GM21447 (cell line): ENCODE data around the gene SLC27A1.
"Not testable (repeated sequence)": the region's sequence is repeated elsewhere in the genome, so short reads cannot be mapped to it uniquely, and the experiment has no call there.

Experiments used
- ATAC-seq: cut with Tn5 transposase; IDR thresholded peaks from one replicate; pipeline ENCODE4 v1.9.1; 2021; ENCODE audit not compliant: unreplicated experiment

Gene SLC27A1

DNA sequence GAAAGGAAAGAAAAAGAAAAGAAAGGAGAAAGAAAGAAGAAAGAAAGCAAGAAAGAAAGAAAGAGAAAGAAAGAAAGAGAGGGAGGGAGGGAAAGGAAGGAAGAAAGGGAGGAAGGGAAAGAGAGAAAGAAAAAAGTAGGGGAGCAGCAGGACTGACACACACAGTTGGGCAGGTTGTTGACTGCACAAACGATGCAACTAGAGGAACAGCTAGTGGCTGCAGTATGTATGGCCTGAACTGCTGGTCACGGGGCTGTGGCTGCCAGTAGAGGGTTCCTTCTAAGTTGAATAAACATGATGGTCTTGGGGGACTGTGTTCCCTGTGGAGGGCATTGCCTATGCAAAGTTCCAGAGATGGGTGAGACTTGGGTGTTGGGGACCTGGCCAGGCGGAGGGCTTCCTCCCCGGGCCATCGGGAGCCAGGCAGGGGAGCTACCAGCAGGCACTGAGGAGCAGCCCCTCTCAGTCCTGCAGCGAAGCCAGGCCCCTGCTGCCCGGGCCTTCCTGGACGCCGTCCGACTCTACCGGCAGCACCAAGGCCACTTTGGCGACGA is 68.4 kb downstream of the SLC27A1 start:
- no peak for ATAC-seq

DNA sequence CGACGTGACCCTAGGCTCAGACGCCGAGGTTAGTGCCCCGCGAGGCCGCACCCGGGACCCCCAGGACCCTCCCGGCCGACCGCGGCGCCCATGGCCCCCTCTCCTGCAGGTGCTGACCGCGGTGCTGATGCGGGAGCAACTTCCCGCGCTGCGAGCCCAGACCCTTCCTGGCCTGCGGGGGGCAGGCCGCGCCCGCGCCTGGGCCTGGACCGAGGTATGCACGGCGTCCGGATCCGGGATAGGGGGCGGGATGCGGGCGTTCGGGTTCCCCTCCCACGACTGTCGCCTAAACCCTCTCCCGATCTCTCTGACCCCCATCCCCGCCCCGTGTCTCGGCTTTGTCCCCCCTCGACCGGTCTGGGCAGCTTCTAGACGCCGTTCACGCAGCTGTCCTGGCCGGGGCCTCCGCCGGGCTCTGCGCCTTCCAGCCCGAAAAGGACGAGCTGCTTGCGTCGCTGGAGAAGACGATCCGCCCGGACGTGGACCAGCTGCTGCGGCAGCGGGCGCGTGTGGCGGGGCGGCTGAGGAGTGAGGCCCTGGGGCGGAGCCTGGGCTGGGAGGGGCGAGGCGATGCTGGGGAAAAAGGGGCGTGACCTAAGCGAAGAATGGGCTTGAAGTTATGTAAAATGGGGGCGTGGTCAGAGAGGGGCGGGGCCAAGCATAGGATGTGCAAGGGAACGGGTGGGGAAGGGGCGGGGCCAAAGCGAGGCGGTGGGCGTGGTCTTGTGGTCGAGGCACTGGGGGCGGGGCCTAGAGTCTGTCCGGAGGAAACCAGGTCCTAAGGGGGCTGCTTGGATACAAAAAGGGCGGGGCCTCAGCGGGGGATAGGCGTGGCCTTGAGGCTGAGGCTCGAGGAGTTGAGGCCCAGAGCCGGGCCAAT is 69.2 kb downstream of the SLC27A1 start:
- ATAC-seq, result peak; percentile 75

DNA sequence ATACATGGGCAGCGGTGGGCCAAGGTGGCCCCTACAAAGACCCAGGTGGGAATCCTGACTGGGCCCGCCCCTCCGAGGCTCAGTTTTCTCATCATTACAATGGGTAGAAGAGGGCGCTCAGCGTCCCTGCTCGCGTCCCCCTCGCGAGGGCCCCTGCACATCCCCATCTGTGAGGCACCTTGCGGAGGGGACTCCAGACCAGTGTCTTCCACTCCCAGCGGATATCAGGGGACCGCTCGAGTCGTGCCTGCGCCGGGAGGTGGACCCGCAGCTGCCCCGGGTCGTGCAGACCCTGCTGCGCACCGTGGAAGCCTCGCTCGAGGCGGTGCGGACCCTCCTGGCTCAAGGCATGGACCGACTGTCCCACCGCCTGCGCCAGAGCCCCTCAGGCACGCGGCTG is 69.8 kb downstream of the SLC27A1 start:
- ATAC-seq, result no peak

DNA sequence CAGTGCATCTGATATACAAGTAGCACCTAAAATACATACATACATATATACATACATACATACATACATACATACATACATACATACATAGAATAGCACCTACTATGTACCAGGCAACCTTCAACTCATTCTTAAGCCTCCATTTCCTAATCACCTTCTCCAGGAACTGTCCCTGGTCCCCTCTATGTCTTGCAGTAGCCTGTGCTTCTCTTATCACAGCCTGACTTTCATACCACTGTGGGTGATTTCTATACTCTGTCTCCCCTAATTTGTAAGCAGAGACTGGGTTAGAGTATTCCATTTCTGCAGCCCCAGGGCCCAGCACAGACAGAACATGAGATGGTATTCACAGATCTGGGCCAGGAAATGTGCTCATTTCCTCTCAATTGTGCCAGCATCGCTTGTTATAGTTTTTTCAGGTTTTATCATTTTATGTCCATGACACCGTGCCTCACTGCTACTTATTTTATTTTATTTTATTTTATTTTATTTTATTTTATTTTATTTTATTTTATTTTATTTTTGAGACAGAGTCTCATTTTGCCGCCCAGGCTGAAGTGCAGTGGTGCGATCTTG is 70.9 kb downstream of the SLC27A1 start:
- no peak for ATAC-seq

DNA sequence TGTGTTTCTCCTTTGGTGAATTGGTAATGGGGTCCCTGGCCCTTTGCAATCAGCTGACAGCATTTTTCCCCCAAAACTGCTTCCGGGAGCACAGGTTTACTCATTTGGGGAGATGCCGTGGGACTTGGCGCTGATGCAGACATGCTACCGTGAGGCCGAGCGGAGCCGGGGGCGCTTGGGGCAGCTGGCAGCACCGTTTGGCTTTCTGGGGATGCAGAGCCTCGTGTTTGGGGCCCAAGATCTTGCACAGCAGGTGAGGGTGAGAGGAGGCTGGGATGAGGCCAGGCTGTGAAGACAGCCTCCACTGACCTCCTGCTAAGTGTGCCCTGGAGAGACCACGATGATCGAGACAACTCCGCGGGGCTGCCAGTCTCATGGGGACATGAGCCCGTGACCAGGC is 71.7 kb downstream of the SLC27A1 start:
- no peak for ATAC-seq

DNA sequence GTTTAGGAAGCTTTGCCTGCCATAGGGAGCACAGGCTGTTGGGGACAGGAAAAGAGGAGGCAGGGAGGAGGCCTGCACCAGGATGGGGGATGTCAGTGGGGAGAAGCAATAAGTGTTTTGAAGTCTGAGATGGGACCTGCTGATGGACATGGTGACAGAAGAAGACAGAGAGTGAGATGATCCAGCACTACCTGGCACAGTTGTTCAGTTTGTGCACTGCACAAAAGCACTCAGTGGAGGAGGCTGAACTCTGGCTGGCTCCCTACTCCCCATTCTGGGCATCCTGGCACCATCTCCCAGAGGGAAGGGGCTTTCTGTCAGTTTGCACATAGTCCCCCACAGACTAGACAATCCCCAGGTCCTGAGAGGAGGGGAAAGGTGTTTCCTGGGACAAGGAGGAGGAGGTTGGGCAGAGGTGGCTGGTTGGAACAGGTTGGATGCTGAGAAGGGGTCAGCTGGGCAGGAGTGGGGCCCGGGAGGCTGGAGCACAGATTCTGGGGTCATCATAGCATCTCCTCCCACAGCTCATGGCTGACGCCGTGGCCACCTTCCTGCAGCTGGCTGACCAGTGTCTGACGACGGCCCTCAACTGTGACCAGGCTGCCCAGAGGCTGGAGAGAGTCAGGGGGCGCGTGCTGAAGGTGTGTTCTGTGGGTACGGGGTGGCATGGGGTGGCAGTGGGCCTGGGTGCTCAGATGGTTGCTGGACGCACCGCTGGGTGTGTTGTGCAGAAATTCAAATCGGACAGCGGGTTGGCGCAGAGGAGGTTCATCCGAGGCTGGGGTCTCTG is 72.7 kb downstream of the SLC27A1 start:
- no peak for ATAC-seq

DNA sequence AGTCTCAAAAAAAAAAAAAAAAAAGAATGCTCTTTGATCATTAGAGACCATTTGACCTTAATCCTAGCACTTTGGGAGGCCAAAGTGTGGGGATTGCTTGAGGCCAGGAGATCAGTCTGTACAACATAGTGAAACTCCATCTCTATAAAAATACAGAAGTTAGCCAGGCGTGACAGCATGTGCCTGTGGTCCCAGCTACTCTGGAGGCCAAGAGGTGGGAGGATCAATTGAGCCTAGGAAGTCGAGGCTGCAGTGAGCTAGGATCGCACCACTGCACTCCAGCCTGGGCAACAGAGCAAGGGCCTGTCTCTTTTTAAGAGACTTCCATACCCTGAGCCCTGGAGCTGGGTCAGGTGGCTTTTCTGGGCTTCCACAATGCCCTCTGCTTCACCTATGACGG is 73.7 kb downstream of the SLC27A1 start:
- ATAC-seq, result no peak

DNA sequence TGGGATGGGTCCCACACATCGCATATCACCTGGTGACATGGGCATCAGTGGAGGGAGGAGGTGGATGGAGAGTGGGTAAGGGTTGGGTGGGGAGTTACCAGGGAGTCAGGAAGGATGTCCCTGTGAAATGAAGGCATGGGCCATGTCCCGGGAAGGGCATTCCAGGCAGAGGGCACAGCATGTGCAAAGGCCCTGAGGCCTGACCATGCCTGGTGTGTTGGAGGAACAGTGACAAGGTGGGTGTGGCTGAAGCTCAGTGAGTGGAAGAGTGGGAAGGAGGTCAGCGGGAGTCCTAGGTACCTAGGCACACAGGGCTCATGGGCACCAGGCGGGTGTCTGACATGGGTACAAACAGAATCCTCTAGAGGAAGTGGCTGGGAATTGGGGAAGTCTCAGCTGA is 74.1 kb downstream of the SLC27A1 start:
- no peak for ATAC-seq

DNA sequence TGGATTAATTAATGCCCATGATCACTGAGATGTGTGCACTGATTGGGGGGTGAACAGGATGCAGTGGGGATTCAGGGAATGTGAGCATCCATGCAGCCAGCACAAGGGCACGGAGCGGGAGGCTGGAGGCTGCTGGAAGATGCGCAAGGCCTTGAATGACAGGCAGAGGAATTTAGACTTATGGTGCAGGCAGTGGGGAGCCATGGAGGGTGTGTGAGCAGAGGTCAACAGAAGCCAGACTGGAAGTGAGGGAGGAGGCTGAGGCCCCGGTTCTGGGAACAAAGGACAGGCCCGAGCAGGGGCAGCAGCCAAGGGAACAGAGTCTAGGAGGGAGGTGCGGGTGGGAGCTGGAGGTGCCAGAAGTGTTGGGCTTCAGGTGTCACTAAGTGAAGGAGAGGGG is 77.8 kb downstream of the SLC27A1 start:
- ATAC-seq, result no peak

DNA sequence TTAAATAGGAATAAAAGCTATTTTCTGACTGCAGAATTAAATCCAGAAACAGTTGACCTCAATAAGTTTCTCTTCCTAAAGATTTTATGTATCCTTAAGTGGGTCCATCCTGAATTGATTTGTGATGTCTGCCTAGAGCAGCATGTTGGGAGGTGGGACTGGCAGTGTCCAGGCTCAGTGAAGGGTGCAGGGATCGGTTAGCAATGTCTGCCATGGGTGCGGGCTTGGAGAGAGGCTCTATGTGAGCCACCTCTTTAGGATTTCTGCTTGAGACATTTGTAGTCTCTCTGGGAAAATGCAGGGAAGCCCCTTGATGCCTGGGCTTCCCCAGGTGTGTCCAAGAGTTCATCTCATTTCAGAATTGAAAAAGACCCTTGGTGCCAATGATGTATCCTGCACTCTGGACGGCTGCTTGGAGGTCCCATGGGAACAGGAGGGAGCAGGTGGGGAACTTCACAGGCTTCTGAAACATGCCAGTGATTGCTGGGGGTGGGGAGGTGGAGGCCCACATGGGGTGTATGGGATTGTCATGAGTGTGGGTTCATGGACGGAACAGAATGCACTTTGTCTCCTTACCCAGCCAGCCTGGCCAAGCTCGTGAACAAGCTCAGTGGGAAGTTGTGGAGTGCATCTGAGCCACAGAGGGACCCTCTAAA is 78.9 kb downstream of the SLC27A1 start:
- ATAC-seq, result no peak

DNA sequence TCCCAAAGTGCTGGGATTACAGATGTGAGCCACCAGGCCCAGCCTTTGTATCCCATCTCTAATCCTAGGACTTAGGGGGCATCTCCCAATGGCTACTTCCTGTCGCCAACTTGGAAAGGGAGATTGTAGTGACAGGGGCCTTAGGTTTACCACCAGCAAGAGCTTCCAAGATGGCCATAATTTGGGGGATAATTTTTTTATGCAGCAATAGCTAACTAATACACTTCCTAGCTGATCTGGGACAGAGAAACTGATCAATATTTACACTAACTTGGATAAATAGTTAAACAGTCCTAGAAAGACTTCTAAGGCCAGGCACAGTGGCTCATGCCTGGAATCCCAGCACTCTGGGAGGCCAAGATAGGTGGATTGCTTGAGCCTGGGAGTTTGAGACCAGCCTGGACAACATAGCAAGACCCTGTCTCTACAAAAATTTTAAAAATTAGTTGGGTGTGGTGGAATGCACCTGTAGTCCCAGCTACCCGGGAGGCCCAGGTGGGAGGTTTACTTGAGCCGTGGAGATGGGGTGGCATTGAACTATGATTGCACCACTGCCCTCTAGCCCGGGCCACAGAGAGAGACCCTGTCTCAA is 79.8 kb downstream of the SLC27A1 start:
- no peak for ATAC-seq

DNA sequence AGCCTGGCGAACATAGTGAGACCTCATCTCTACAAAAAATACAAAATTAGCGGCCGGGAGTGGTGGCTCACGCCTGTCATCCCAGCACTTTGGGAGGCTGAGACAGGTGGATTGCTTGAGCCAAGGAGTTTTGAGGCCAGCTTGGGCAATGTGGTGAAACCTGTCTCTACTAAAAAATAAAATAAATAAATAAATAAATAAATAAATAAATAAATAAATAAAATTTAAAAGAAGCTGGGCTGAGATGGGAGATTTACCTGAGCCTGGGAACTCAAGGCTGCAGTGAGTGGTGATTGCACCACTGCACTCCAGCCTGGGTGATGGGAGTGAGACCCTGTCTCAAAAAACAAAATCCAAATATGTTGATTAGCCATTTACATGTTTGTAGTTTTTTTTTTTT is 82.4 kb downstream of the SLC27A1 start:
- ATAC-seq, result not testable (repeated sequence)

DNA sequence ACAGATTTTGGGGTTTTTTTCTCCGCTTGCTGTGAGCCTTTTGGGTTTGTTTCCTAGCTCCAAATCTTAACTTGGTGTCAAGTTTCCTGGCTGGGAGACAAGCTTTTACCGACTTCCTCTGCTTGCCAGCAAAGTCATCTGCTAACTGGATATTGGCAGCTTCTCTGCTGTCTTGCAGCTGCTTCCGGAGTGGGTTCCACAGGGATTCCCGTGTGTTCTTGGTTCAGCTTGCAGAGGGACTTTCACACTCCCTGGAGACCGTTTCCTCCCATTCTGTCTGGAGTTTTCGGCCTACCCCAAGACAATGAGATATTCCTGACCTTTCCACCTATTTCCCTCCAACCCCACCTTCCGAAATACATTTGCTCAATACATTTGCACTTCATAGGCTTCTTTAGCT is 82.9 kb downstream of the SLC27A1 start:
- ATAC-seq, result no peak

DNA sequence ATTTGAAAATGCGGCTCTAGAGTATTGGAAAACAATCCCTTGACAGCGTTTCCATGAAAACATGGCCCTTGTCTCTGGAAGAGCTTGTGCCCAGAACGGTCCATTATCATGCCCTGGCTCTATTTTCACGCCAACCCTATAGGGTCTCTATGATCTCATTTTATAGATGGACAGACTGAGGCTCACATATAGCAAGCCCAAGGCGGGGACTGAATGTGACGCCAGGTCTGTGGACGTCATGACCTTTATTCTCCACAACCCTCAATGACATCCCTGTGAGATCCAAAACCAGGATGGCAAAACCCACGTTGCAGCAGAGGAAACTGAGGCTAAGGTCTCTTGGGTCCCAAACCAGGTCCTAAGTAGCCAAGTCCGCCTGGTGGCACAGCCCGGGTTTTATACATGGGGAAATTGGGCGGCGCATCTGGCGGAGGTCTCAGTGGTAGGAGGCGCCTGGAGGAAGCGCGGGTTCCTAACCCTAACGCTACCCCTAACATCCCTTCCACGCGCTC is 84.7 kb downstream of the SLC27A1 start:
- no peak for ATAC-seq

DNA sequence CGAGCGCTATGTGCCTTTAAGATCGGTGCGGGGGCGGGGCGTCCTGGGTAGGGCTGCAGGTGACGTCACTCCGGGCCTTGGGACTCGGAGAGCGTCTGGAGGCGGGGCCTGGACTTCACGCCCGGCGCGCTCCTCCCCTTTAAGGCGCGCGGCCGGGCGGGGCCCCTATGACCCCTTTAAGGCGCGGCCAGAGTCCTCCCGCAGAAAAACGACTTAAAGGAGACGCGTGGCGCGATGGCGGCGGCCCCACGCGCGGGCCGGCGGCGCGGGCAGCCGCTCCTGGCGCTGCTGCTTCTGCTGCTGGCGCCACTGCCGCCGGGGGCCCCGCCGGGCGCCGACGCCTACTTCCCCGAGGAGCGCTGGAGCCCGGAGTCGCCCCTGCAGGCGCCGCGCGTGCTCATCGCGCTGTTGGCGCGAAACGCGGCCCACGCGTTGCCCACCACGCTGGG is 85.2 kb downstream of the SLC27A1 start, which contains the start of gene COLGALT1:
Gene COLGALT1 (plus strand): TSS at position 170 of the 449 bp plus-strand sequence. CDS start 65 bp downstream, at position 235.
- peak; percentile 83 for ATAC-seq
